Keratinocyte (primary cell): Measurements from ENCODE around the gene PAPSS2. TPM values are rescaled to one million over a fixed set of nuclear protein-coding genes. Genes with fewer than 3 reads are reported as not detected.

Experiments used
- DNase-seq: peaks from one replicate; pipeline ENCODE4 v3.0.0-alpha.2; 2011; ENCODE audit warnings: low read depth, missing footprints, low spot score
- FAIRE-seq: peaks from 2 replicates; lab custom pipeline; 2011; peaks lifted over from hg19 to GRCh38; lab: Jason Lieb, UNC
- H2AFZ ChIP-seq: 2 replicates; pipeline ENCODE4 v1.6.0; 2012; ENCODE audit warnings: low read length, control low read depth, inconsistent platforms; ENCODE audit not compliant: control insufficient read depth
- H3K27ac ChIP-seq: 2 replicates; pipeline ENCODE4 v1.5.1; 2011; ENCODE audit warnings: low read length; ENCODE audit not compliant: control insufficient read depth, insufficient read depth
- H3K27me3 ChIP-seq: 3 replicates; pipeline ENCODE4 v1.6.0; 2011; ENCODE audit warnings: low read length; ENCODE audit not compliant: control insufficient read depth, insufficient read depth; ENCODE audit errors: extremely low read depth
- H3K36me3 ChIP-seq, 2 experiments: 2 replicates in 1 of 2; 3 replicates in 1 of 2; pipeline ENCODE4 v1.5.1; 2011; ENCODE audit warnings: low read length in 2 of 2, mild to moderate bottlenecking in 1 of 2; ENCODE audit not compliant: control insufficient read depth in 2 of 2, insufficient read depth in 2 of 2; ENCODE audit errors: extremely low read depth in 1 of 2
- H3K4me1 ChIP-seq: 3 replicates; pipeline ENCODE4 v1.5.1; 2011; ENCODE audit warnings: low read length; ENCODE audit not compliant: control insufficient read depth, insufficient read depth; ENCODE audit errors: extremely low read depth
- H3K4me2 ChIP-seq: 3 replicates; pipeline ENCODE4 v1.6.0; 2011; ENCODE audit warnings: low read depth, low read length; ENCODE audit not compliant: control insufficient read depth, insufficient read depth; ENCODE audit errors: extremely low read depth
- H3K4me3 ChIP-seq, 3 experiments: fragments of 200-600 bp in 1 of 3; sonication (generic) in 1 of 3; 2 replicates in 2 of 3; 3 replicates in 1 of 3; pipeline ENCODE4 v1.5.1; 2011 to 2016; ENCODE audit warnings: low read length in 3 of 3, mild to moderate bottlenecking in 3 of 3, control low read depth in 2 of 3, inconsistent platforms in 1 of 3, low read depth in 1 of 3, mixed read lengths in 1 of 3, mixed run types in 1 of 3, moderate library complexity in 1 of 3; ENCODE audit not compliant: control insufficient read depth in 2 of 3, insufficient read depth in 2 of 3; ENCODE audit errors: extremely low read depth in 1 of 3
- H3K79me2 ChIP-seq: 2 replicates; pipeline ENCODE4 v1.6.0; 2012; ENCODE audit warnings: low read length; ENCODE audit not compliant: control insufficient read depth, insufficient read depth
- H3K9ac ChIP-seq: 3 replicates; pipeline ENCODE4 v1.6.0; 2011; ENCODE audit warnings: low read length; ENCODE audit not compliant: control insufficient read depth, insufficient read depth; ENCODE audit errors: extremely low read depth
- H3K9me1 ChIP-seq: 3 replicates; pipeline ENCODE4 v1.6.0; 2011; ENCODE audit warnings: low read length; ENCODE audit not compliant: control insufficient read depth, insufficient read depth; ENCODE audit errors: extremely low read depth
- H3K9me3 ChIP-seq: 2 replicates; pipeline ENCODE4 v1.5.1; 2012; ENCODE audit warnings: low read depth, low read length; ENCODE audit not compliant: control insufficient read depth
- H4K20me1 ChIP-seq: 3 replicates; pipeline ENCODE4 v1.6.0; 2011; ENCODE audit warnings: low read length; ENCODE audit not compliant: control insufficient read depth, insufficient read depth; ENCODE audit errors: extremely low read depth
- EZH2 ChIP-seq: IDR thresholded peaks from one replicate; pipeline ENCODE4 v1.6.1; 2012; ENCODE audit warnings: inconsistent platforms, mild to moderate bottlenecking, low read length, moderate library complexity
- dilution Hi-C: fragments of 300-500 bp; cut with MboI; formaldehyde crosslinking; loops from one replicate; pipeline ENCODE4 v1.7.0; 2020; ENCODE audit warnings: low sequenced_read_pairs; ENCODE audit not compliant: extremely low pct_ligation_motif_present
- polyA plus RNA-seq, 5 experiments: library from polyadenylated mRNA; depleted of rRNA in 3 of 5; stranded (reverse) in 3 of 5; stranded (forward) in 1 of 5; unstranded in 1 of 5; fragments of >200 nt; gene quantifications; 1 replicate in 1 of 5; 2 replicates in 3 of 5; 3 replicates in 1 of 5; pipeline versions ENCODE4 v1.2.1 to v1.2.3, GENCODE V29; 2011 to 2012; ENCODE audit warnings: missing spikeins in 2 of 5, low read depth in 1 of 5, low replicate concordance in 1 of 5
- TF ChIP-seq, protein P1 (sequence below), 3 experiments: IDR thresholded peaks in 1 of 3; conservative IDR thresholded peaks in 1 of 3; optimal IDR thresholded peaks in 1 of 3; 2 replicates in 2 of 3; 3 replicates in 1 of 3; pipeline versions ENCODE3 to v1.5.1; 2011; ENCODE audit warnings: low read length in 3 of 3, mild to moderate bottlenecking in 3 of 3, moderate library complexity in 2 of 3, control low read depth in 1 of 3, inconsistent platforms in 1 of 3; ENCODE audit not compliant: insufficient read depth in 2 of 3; ENCODE audit errors: extremely low read depth in 1 of 3

PAPSS2 gene
- polyA plus RNA-seq, 1 donor (not counting 4 experiments of a cell fraction or from before 2014, with no cell fraction given), result 1.1 TPM

DNA sequence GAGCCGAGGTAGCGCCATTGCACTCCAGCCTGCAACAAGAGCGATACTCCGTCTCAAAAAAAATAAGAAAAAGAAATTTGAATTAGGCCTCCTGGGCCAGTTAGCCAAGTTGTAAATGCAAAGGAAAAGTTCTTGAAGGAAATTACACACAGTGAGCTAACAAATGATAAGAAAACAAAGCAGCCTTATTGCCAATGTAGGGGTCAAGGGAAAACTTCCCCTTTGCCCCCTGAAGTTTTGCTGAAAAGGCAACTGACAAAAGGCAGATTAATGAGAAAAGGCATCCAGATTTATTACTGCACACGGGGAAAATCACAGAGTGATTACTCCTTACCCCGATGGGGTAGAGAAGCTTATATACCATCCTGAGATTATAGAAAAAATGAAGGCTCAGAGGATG is 70.3 kb downstream of the PAPSS2 start:
- Histone ChIP-seq H2AFZ (no peak overlapping the region), H3K9ac (no peak overlapping the region), H3K27ac (no peak overlapping the region), H3K4me1 (no peaks in the 10 kb centered on the region), H3K27me3 (no peaks in the 10 kb centered on the region), H3K4me3 (no peak overlapping the region), H3K79me2 (no peaks in the 10 kb centered on the region), H3K4me2 (no peak overlapping the region), H3K9me1 (no peaks in the 10 kb centered on the region), H3K9me3 (no peaks in the 10 kb centered on the region), H4K20me1 (no peaks in the 10 kb centered on the region), H3K36me3 (no peaks in the 10 kb centered on the region)
- no peak for TF ChIP-seq EZH2
- TF ChIP-seq, protein P1, sequence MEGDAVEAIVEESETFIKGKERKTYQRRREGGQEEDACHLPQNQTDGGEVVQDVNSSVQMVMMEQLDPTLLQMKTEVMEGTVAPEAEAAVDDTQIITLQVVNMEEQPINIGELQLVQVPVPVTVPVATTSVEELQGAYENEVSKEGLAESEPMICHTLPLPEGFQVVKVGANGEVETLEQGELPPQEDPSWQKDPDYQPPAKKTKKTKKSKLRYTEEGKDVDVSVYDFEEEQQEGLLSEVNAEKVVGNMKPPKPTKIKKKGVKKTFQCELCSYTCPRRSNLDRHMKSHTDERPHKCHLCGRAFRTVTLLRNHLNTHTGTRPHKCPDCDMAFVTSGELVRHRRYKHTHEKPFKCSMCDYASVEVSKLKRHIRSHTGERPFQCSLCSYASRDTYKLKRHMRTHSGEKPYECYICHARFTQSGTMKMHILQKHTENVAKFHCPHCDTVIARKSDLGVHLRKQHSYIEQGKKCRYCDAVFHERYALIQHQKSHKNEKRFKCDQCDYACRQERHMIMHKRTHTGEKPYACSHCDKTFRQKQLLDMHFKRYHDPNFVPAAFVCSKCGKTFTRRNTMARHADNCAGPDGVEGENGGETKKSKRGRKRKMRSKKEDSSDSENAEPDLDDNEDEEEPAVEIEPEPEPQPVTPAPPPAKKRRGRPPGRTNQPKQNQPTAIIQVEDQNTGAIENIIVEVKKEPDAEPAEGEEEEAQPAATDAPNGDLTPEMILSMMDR (optimal IDR thresholded peaks at IDR 0.05 in 1 of 3, IDR thresholded peaks at IDR 0.05 in 1 of 3, conservative IDR thresholded peaks at IDR 0.05 in 1 of 3; ENCODE audit: extremely low read depth in 1 of 3, insufficient read depth in 2 of 3, low read length in 3 of 3), result no peak
- FAIRE-seq (no peak), DNase-seq (no peak)
- dilution Hi-C loops, result loop anchor here (5.0 to 10.0 kb wide), 2 partner anchors 73 to 175 kb away; partner anchors contain the start of gene PAPSS2

DNA sequence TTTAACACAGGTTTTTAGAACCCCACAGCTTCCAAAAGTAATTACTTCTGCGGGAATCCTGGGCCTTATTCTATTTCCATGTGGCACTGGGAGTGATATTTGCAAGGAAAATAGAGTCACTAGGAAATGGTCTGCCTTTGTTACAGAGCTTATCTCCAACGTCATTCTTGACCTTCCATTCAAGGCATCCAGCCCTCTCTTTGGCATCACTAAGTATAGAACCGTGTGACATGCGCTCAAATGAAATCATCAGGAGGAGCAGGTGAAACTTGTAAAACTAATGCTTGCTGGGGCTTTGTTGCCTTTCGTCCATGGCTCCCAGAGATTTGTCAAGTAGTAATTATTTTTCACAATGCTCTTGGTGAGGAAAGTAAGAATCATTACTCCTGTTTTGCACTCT is 73.4 kb downstream of the PAPSS2 start:
- dilution Hi-C loops, result loop anchor here (5.0 to 10.0 kb wide), 2 partner anchors 76 to 178 kb away; partner anchors contain the start of gene PAPSS2
- Histone ChIP-seq H4K20me1 (no peaks in the 10 kb centered on the region), H3K27ac (no peak overlapping the region), H3K4me2 (no peak overlapping the region), H3K9ac (no peak overlapping the region), H2AFZ (no peak overlapping the region), H3K36me3 (no peaks in the 10 kb centered on the region), H3K9me1 (no peaks in the 10 kb centered on the region), H3K9me3 (no peaks in the 10 kb centered on the region), H3K4me1 (no peaks in the 10 kb centered on the region), H3K79me2 (no peaks in the 10 kb centered on the region), H3K27me3 (no peaks in the 10 kb centered on the region), H3K4me3 (no peak overlapping the region)
- DNase-seq, result no peak
- FAIRE-seq, result no peak
- no peak for TF ChIP-seq EZH2
- TF ChIP-seq, protein P1 (optimal IDR thresholded peaks at IDR 0.05 in 1 of 3, IDR thresholded peaks at IDR 0.05 in 1 of 3, conservative IDR thresholded peaks at IDR 0.05 in 1 of 3; ENCODE audit: extremely low read depth in 1 of 3, insufficient read depth in 2 of 3, low read length in 3 of 3), result no peak
